GM18498 (cell line): ENCODE results near the gene IBA57.
"Not testable (repeated sequence)": the region's sequence is repeated elsewhere in the genome, so short reads cannot be mapped to it uniquely, and the experiment has no call there.

Experiments
- ATAC-seq: cut with Tn5 transposase; IDR thresholded peaks from one replicate; pipeline ENCODE4 v1.9.1; 2021; ENCODE audit warnings: mild to moderate bottlenecking, moderate library complexity; ENCODE audit not compliant: unreplicated experiment

Gene IBA57

GRCh38 chr1:228184152-228184551 lies 18.5 kb downstream of the IBA57 start:
- ATAC-seq, result no peak

- ATAC-seq, result no peak
Observed at GRCh38 chr1:228185641-228185965, 20.0 kb downstream of the IBA57 start.

- ATAC-seq, result not testable (repeated sequence)
Observed at GRCh38 chr1:228188249-228188648, 22.6 kb downstream of the IBA57 start.

- ATAC-seq, result no peak
Observed at GRCh38 chr1:228190182-228190581, 24.6 kb downstream of the IBA57 start.

GRCh38 chr1:228190778-228191177 lies 25.2 kb downstream of the IBA57 start:
- ATAC-seq, result no peak

- ATAC-seq, result no peak
Observed at GRCh38 chr1:228194436-228194835, 28.8 kb downstream of the IBA57 start.

- no peak for ATAC-seq
Observed at GRCh38 chr1:228194921-228195812, 29.6 kb downstream of the IBA57 start.

GRCh38 chr1:228197555-228198147 lies 32.0 kb downstream of the IBA57 start:
- no peak for ATAC-seq

GRCh38 chr1:228198977-228199590 lies 33.5 kb downstream of the IBA57 start:
- ATAC-seq, result no peak

- no peak for ATAC-seq
Observed at GRCh38 chr1:228204958-228205357, 39.4 kb downstream of the IBA57 start.

GRCh38 chr1:228205526-228206436 lies 40.2 kb downstream of the IBA57 start:
- no peak for ATAC-seq

GRCh38 chr1:228206582-228207351 lies 41.2 kb downstream of the IBA57 start:
- ATAC-seq, result no peak

- no peak for ATAC-seq
Observed at GRCh38 chr1:228207381-228207810, 41.8 kb downstream of the IBA57 start.

GRCh38 chr1:228207851-228208821 lies 42.5 kb downstream of the IBA57 start, which contains the start of gene OBSCN:
Gene OBSCN, plus strand, starts transcription at chr1:228208044. Its CDS starts 3,740 bp downstream, at chr1:228211784.
- no peak for ATAC-seq

GRCh38 chr1:228208831-228209551 lies 43.4 kb downstream of the IBA57 start:
- ATAC-seq, result no peak

- no peak for ATAC-seq
Observed at GRCh38 chr1:228209657-228210056, 44.1 kb downstream of the IBA57 start.

- ATAC-seq, result no peak
Observed at GRCh38 chr1:228210076-228210651, 44.6 kb downstream of the IBA57 start.
